Subcutaneous abdominal adipose tissue (tissue), 5 donors: ENCODE data around the gene NCKAP5.

Experiments
- H3K27ac ChIP-seq: one replicate; pipeline ENCODE4 v1.7.0; 2013; ENCODE audit warnings: low read depth, mild to moderate bottlenecking, inconsistent platforms, low read length, moderate library complexity
- H3K27me3 ChIP-seq, 5 donors: one replicate each; pipeline ENCODE4 v1.7.0; 2013; ENCODE audit warnings: low read length in 5 of 5, inconsistent platforms in 1 of 5; ENCODE audit not compliant: control insufficient read depth in 5 of 5, insufficient read depth in 4 of 5
- H3K36me3 ChIP-seq, 5 donors: one replicate each; pipeline ENCODE4 v1.7.0; 2013; ENCODE audit warnings: low read length in 5 of 5; ENCODE audit not compliant: control insufficient read depth in 5 of 5, insufficient read depth in 5 of 5
- H3K4me1 ChIP-seq, 5 donors: one replicate each; pipeline ENCODE4 v1.7.0; 2013; ENCODE audit warnings: low read length in 5 of 5, mild to moderate bottlenecking in 3 of 5, moderate library complexity in 1 of 5; ENCODE audit not compliant: control insufficient read depth in 5 of 5, insufficient read depth in 5 of 5
- H3K4me3 ChIP-seq, 5 donors: one replicate each; pipeline ENCODE4 v1.7.0; 2013; ENCODE audit warnings: low read length in 5 of 5, low read depth in 1 of 5
- H3K9ac ChIP-seq, 5 donors: one replicate each; pipeline ENCODE4 v1.7.0; 2013; ENCODE audit warnings: low read length in 5 of 5, mild to moderate bottlenecking in 4 of 5, moderate library complexity in 3 of 5
- H3K9me3 ChIP-seq, 5 donors: one replicate each; pipeline ENCODE4 v1.7.0; 2013; ENCODE audit warnings: low read length in 5 of 5; ENCODE audit not compliant: control insufficient read depth in 5 of 5
- donor health status: healthy.
- donor health status: healthy.
- donor health status: healthy.
- donor health status: healthy.
- donor health status: healthy.

NCKAP5 gene

GRCh38 chr2:133200684-133201421 lies 367.4 kb downstream of the NCKAP5 start:
- Histone ChIP-seq H3K4me1 (no peaks in the 10 kb centered on the region), H3K9ac (no peak overlapping the region), H3K36me3 (no peaks in the 10 kb centered on the region), H3K4me3 (no peak overlapping the region), H3K9me3 (no peaks in the 10 kb centered on the region), H3K27ac (no peak overlapping the region), H3K27me3 (no peaks in the 10 kb centered on the region)

DNA sequence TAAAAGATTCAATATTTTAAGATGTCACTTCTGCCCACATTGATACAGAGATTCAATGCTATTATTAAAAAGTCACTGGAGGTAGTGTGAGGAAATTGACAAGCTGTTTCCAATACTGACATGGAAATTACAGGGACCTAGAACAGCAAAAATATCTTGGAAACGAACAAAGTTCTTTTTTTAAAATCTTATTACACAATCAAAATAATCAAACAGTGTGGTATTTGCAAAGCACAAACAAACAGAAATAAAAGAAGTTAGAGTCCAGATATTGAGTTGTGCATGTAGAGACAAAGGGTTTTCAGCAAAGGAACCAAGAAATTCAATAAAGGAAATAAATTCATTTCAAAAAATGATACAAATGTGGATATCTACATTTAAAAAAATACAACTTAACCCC lies 369.6 kb downstream of the NCKAP5 start:
- H3K9ac ChIP-seq: no peak overlapping the region
- H3K36me3 ChIP-seq: no peaks in the 10 kb centered on the region
- H3K27ac ChIP-seq: no peak overlapping the region
- H3K9me3 ChIP-seq: no peaks in the 10 kb centered on the region
- no peaks in the 10 kb centered on the region for H3K27me3 ChIP-seq
- no peak overlapping the region for H3K4me3 ChIP-seq
- no peaks in the 10 kb centered on the region for H3K4me1 ChIP-seq

DNA sequence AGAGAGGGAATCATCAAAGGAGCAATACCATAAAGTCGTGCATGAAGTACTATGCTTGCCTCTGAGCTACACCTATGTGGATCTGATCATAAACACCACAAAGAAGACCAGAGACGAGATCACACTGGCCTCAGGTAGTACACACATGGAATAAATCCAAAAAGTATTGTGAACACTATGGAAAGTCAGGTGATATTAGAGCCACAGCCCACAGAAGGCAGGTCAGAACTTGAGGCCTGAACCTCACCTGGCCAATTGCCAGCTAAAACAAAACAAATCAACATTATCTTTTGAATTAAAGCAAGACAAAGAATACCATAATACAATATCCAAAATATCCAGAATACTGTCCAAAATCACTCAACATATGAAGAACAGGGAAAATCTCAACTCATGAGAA lies 371.1 kb downstream of the NCKAP5 start:
- H3K4me1 ChIP-seq: no peaks in the 10 kb centered on the region
- H3K9me3 ChIP-seq: peaks cover 0 to 4% (median 0%) of the 10 kb centered on the region in 5 donors
- H3K9ac ChIP-seq: no peak overlapping the region
- no peaks in the 10 kb centered on the region for H3K27me3 ChIP-seq
- H3K27ac ChIP-seq: no peak overlapping the region
- H3K36me3 ChIP-seq: no peaks in the 10 kb centered on the region
- no peak overlapping the region for H3K4me3 ChIP-seq

DNA sequence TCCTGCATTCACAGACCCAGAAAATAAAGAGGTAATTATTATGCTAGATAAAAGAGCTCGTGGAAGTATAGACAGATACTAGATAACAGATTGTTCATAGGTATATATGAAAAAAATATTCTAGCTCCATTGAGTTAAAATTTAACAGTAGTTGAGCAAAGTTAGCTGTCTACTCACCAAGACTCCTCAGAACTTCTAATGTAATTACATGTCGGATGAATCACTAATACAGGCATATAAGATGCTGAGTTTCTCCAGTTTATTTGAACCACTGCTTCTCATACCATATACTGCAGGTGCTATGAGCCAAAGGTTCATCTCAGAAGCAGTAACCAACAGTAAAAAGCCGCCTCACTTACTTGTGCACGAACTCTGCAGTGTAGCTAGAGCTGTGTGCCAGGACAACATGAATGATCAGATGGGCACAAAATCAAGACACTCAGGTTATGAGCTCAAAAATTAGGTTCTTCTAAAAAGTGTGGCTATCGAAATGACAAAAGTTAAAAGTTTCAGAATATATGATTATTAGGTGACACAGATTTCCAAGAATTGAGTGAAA lies 373.4 kb downstream of the NCKAP5 start:
- H3K27me3 ChIP-seq: no peaks in the 10 kb centered on the region
- peaks cover 0 to 4% (median 0%) of the 10 kb centered on the region in 5 donors for H3K9me3 ChIP-seq
- no peak overlapping the region for H3K4me3 ChIP-seq
- H3K9ac ChIP-seq: no peak overlapping the region
- H3K27ac ChIP-seq: no peak overlapping the region
- H3K36me3 ChIP-seq: no peaks in the 10 kb centered on the region
- no peaks in the 10 kb centered on the region for H3K4me1 ChIP-seq

- no peaks in the 10 kb centered on the region for H3K36me3 ChIP-seq
- no peaks in the 10 kb centered on the region for H3K27me3 ChIP-seq
- no peak overlapping the region for H3K4me3 ChIP-seq
- no peak overlapping the region for H3K27ac ChIP-seq
- H3K9me3 ChIP-seq: peaks cover 0 to 4% (median 0%) of the 10 kb centered on the region in 5 donors
- no peak overlapping the region for H3K9ac ChIP-seq
- no peaks in the 10 kb centered on the region for H3K4me1 ChIP-seq
Measured at GRCh38 chr2:133194362-133194655, 374.0 kb downstream of the NCKAP5 start.

GRCh38 chr2:133193544-133194361 lies 374.5 kb downstream of the NCKAP5 start:
- no peaks in the 10 kb centered on the region for H3K4me1 ChIP-seq
- no peaks in the 10 kb centered on the region for H3K27me3 ChIP-seq
- peaks cover 0 to 4% (median 0%) of the 10 kb centered on the region in 5 donors for H3K9me3 ChIP-seq
- H3K4me3 ChIP-seq: no peak overlapping the region
- H3K9ac ChIP-seq: no peak overlapping the region
- H3K27ac ChIP-seq: no peak overlapping the region
- H3K36me3 ChIP-seq: no peaks in the 10 kb centered on the region

- H3K36me3 ChIP-seq: no peaks in the 10 kb centered on the region
- no peaks in the 10 kb centered on the region for H3K4me1 ChIP-seq
- H3K27me3 ChIP-seq: no peaks in the 10 kb centered on the region
- H3K9me3 ChIP-seq: peaks cover 0 to 4% (median 0%) of the 10 kb centered on the region in 5 donors
- H3K9ac ChIP-seq: no peak overlapping the region
- H3K4me3 ChIP-seq: no peak overlapping the region
- no peak overlapping the region for H3K27ac ChIP-seq
Measured at GRCh38 chr2:133192028-133192427, 376.2 kb downstream of the NCKAP5 start.

DNA sequence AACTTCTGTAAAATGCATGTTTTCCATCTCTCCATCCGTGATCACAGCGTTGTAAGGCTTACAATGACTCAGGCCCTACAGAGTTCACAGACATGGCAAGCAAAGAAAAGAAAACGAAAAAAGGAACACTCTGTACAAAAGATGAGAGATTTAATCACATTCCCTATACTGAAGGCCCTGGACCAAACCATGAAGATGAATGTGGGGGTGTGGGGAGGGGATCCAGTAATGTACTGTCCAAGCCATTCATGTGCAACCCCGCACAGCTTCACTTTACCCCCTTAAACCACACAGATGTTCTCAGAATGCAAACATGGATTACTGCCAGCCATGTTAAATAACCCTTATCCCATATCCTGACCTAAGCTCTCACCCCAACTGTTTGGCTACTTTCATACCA lies 391.1 kb downstream of the NCKAP5 start:
- H3K4me1 ChIP-seq: no peaks in the 10 kb centered on the region
- no peaks in the 10 kb centered on the region for H3K36me3 ChIP-seq
- no peak overlapping the region for H3K4me3 ChIP-seq
- no peaks in the 10 kb centered on the region for H3K9me3 ChIP-seq
- no peak overlapping the region for H3K27ac ChIP-seq
- H3K9ac ChIP-seq: no peak overlapping the region
- no peaks in the 10 kb centered on the region for H3K27me3 ChIP-seq

- H3K36me3 ChIP-seq: no peaks in the 10 kb centered on the region
- no peaks in the 10 kb centered on the region for H3K9me3 ChIP-seq
- H3K27me3 ChIP-seq: no peaks in the 10 kb centered on the region
- no peaks in the 10 kb centered on the region for H3K4me1 ChIP-seq
- no peak overlapping the region for H3K27ac ChIP-seq
- no peak overlapping the region for H3K4me3 ChIP-seq
- no peak overlapping the region for H3K9ac ChIP-seq
Measured at GRCh38 chr2:133175926-133176325, 392.3 kb downstream of the NCKAP5 start.

DNA sequence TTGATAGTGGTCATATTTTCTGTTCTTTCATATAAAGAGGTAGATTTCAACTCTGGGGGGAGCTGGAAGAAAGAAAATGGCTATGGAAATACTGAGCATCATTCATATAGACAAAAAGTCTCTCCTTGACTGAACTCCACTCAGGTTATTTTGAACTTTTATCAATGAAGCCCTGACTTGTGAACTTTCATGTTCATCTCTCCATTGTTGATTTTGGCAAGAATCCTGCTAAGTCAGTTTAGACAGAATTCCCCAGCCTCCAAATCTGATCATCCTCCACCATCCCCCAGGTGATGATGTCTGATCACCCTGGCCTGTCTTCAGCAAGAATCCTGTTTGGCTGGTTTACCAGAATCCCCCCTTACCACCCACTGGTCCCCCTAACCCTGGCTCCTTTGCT lies 395.0 kb downstream of the NCKAP5 start:
- no peaks in the 10 kb centered on the region for H3K4me1 ChIP-seq
- H3K36me3 ChIP-seq: no peaks in the 10 kb centered on the region
- no peak overlapping the region for H3K4me3 ChIP-seq

More for the DNA sequence above, 395.0 kb downstream of the NCKAP5 start:
- no peaks in the 10 kb centered on the region for H3K9me3 ChIP-seq
- no peak overlapping the region for H3K27ac ChIP-seq
- peaks cover 0 to 5% (median 0%) of the 10 kb centered on the region in 5 donors for H3K27me3 ChIP-seq
- no peak overlapping the region for H3K9ac ChIP-seq
